HT1080 (cell line): Measurements from ENCODE around the gene CREBL2. TPM values are rescaled to one million over a fixed set of nuclear protein-coding genes. Genes with fewer than 3 reads are reported as not detected.
"Not testable (repeated sequence)": the region's sequence is repeated elsewhere in the genome, so short reads cannot be mapped to it uniquely, and the experiment has no call there.

Experiments used
- DNase-seq: peaks from one replicate; pipeline ENCODE4 v3.0.0-alpha.2; 2015; ENCODE audit warnings: low read depth
- total RNA-seq: library from RNA; depleted of rRNA; stranded (reverse); fragments of >200 nt; shearing (Covaris generic); gene quantifications from 2 replicates; pipeline ENCODE4 v1.2.3, GENCODE V29; 2014

CREBL2 gene
- total RNA-seq, 1 experiment from 2014 or later: 26.8 TPM

DNA sequence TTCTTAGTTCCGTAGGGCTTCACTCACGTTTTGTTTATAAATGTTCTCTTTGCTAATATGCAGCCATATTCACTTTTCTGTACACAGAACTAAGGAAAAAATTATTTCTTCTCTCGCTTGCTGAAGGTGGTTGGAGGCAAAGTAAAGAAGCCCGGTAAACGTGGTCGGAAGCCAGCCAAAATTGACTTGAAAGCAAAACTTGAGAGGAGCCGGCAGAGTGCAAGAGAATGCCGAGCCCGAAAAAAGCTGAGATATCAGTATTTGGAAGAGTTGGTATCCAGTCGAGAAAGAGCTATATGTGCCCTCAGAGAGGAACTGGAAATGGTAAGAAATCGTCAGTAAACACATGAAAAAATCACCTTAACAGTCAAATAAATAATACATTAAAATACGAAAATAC is 24.0 kb downstream of the CREBL2 start:
- no peak for DNase-seq

DNA sequence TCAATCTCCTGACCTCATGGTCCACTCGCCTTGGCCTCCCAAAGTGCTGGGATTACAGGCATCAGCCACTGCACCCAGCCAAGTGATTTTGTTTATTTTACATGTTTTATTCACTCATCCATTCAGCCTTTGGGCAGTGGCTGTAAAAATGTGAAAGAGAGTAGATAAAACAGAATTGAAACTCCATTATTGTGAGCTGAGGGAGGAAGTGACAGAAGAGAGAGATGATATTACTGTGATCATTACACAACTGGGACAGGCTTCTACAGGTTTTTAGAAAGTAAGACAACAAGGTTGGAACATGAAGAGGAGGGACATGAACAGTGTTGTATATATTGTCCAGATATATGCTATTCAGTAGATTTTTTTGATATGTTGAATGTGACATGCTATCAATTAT is 25.0 kb downstream of the CREBL2 start:
- DNase-seq: no peak

DNA sequence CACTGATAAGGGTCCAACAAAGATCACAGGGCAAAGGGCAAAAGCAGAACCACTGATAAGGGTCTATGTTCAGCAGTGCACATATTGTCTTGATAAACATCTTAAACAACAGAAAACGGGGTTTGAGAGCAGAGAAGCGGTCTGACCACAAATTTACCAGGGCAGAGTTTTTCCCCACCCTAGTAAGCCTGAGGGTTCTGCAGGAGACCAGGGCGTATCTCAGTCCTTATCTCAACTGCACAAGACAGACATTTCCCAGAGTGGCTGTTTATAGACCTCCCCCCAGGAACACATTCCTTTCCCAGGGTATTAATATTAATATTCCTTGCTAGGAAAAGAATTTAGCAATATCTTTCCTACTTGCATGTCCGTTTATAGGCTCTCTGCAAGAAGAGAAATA is 28.3 kb downstream of the CREBL2 start:
- not testable (repeated sequence) for DNase-seq

DNA sequence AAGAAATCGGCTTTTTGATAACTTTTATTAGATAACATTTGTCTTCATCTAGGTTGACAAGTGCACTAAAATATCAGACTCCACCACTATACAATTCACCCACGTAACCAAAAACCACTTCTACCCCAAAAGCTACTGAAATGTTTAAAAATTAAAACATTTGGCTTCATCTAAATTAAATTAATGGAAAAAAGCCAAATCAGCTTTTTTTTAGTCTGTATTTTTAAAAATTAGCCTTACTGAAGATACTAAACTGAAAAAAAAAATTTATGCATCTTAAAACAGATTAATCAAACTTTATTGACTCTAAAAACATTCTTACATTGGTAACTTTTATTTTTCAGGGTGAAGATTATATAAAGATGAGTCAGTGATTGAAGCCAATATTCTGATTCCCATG is 30.0 kb downstream of the CREBL2 start:
- DNase-seq: no peak

DNA sequence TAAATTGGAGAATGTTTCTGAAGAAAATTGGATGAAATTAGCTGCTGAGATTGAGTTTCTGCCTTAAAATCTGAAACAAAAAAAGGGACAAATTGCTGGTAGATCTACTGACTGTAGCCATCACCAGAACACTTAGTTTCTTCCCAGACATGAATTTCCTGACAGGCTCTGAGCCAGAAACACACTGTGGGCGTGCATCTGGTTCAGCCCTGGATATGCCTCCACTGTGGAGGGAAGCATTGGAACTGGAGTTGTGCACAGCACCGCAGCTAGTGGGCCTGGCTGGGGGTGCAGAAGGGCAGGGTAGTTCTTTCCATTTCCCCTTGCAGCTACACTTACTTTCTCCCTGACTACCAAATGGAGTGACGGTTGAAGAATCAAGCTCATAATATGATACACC is 31.2 kb downstream of the CREBL2 start:
- DNase-seq: no peak

DNA sequence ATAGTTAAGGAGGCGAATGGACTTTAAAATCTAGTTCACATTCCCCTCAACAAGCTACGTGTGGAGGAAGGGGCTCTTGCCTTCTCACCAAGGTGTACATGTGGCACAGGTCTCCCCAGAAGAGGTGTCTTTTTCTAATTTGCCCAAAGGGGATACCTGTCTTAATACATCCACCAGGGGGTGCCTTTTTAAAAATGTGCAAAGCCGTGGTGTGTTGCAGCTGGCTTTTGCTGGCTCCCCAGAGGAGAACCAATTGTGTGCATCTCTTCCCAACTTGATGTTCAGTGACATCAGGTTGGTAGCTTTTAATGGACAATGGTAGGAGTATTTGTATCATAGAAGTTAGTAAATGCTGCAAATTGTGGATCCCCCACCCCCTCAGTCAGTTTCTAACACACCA is 33.8 kb downstream of the CREBL2 start:
- DNase-seq: no peak

DNA sequence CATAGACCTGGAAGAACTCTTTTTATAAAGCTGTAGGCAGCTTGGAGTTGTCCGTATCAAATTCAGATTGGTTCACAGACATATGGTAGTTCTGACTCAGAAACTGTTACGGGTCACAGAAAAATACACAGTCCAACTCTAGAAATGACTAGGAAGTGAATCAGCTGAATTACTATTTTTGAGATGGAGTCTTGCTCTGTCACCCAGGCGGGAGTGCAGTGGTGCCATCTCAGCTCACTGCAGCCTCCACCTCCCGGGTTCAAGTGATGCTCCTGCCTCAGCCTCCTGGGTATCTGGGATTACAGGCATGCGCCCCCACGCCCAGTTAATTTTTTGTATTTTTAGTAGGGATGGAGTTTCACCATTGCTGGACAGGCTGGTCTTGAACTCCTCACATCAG is 34.3 kb downstream of the CREBL2 start:
- peak; percentile 80 for DNase-seq

DNA sequence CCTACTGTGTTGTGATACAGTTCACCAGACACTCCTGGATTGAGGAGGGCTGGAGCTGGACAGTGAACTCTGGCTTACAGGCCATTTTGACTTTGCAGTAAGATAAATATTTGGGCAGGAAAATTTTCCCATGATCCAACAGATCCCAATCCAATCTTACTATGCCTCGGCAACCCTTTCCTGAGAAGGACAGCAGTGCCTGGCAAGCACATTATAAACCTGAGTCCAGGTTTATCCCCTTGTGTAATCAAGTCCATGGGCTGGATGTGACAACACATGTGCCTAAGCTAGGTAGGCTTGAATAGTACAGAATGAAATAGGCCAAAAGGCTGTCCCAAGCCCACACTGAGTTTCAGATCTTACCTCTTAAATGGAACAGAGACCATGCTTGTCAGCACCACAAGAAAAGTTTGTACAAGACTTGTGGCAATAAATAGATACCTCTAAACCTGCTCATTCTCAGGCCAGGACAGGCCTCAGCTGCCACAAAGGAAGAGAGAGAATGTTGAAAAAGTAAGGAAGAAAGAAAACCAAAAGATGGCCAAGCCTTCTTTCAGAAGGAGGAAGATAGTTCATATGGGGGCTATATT is 34.9 kb downstream of the CREBL2 start:
- no peak for DNase-seq

DNA sequence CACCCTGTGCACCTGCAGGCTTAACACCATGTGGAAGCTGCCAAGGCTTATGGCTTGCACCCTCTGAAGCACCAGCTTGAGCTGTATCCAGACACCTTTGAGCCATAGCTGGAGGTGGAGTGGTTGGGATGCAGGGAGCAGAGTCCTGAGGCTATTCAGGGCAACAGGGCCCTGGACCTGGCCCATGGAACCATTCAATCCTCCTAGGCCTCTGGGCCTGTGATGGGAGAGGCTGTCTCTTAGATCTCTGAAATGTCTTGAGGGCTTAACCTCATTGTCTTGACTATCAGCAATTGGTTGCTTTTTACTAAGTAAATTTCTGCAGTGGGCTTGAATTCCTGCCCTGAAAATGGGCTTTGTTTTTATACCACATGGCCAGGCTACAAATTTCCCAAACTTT is 36.6 kb downstream of the CREBL2 start:
- DNase-seq: no peak

DNA sequence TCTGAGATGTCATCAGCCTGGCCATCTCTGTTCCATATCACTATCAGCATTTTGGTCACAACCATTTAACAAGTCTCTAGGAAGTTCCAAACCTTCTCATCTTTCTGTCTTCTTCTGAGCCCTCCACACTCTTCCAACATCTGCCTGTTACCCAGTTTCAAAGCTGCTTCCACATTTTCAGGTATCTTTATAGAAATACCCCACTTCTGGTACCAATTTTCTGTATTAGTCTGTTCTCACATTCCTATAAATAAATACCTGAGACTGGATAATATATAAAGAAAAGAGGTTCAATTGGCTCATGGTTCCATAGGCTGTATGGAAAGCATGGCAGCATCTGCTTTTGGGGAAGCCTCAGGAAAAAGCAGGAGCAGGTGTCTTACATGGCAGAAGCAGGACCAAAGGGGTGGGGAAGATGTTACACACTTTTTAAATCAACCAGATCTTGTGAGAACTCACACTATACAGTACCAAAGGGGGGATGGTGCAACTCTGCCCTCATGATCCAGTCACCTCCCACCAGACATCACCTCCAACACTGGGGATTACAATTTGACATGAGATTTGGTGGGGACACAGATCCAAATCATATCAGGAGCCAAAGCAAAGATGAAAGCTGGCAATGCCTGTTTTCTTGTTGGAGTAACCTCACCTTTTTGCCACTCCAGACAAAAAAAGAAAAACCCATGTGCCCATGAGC is 37.4 kb downstream of the CREBL2 start:
- DNase-seq: no peak

DNA sequence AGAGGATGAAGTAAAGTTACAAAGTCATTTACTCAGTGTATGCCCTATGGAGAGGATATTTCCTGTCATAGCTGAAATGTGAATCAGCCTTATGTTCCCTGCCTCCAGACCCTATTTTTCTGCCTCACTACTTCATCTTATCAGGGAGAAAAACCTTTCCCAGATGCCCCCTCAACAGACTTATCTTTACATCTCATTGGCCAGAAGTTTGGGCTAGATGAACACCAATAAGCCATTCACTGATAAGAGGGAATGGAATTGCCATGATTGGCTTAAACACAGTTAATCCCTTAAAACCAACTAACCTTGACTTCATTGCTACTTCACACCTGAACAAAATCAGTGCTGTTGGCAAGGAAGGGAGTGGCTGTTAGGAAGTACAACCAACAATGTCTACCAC is 40.1 kb downstream of the CREBL2 start:
- DNase-seq: no peak

DNA sequence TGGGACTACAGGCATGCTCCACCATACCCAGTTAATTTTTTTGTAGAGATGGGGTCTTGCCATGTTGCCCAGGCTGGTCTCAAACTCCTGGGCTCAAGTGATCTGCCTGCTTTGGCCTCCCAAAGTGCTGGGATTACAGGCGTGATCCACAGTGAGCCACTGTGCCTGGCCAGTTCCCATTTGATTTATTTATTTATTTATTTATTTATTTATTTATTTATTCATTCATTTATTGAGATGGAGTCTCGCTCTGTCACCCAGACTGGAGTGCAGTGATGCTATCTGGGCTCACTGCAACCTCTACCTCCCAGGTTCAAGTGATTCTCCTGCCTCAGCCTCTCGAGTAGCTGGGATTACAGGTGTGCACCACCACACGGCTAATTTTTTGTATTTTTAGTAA is 41.0 kb downstream of the CREBL2 start:
- not testable (repeated sequence) for DNase-seq

DNA sequence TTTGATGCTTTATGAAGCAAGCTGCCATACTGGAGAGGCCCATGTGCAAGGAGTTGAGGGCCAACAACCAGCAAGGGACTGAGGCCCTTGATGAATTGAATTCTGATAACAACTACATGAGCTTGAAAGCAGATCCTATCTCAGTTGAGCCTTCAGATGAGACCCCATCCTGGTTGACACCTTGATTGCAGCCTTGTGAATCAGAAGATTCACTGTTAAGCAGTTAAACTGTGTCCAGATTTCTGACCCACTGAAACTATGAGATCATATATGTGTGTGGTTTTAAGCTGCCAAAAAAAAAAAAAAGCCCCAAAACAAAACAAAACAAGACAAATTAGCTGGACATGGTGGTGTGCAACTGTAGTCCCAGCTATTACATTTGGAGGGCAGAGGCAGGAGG is 42.2 kb downstream of the CREBL2 start:
- no peak for DNase-seq

DNA sequence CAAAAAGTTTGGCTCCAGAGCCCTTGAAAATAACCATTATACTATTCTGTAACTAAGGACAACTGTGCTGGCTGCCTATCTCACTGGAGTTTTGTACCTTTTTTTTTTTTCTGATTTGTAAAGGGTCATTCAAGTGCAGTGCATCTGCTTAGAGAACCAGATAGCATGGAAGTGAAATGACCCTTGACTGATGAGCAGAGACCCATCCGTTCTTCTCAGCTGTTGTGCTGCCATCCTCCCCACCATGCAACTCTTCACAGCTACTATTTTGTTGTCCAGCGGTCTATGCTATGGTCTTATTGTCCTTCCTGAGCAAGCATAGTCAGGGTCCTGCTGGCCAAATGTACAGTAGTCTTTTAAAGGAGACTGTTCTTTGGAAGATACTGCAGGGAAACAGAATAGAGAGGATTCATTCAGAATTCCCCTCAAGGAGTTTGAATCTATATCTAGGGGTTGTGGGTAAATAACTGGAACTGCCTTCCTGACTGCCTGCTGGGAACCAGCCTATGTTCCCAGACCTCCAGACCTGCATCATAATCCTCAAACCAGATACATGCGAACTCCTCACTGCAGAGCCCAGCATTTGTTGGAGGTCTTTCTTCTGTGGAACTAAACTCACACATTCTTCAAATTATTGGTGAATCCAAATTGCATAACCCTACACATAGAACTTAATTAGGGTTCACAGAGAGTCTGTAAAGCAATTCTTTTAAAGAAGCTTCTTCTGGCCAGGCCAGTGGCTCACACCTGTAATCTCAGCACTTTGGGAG is 43.2 kb downstream of the CREBL2 start:
- DNase-seq: no peak

DNA sequence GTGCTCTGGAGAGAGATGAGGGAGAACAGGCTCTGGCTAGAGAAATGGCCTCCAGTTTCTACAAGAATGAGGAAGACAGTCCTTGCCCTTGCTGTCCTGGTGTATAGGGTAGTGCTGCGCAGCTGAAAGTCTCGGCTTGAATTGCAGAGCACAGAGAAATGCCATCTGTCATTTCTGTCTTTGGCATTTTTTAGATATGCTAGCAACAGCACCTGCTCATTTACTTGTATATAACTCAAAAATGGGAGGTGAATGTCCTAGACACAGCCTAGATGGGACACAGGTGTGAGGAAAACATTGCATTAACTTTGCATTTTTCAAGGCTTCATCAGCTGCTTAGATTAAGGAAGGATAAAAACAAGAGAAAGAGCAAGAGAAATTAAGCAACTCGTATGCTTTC is 48.5 kb downstream of the CREBL2 start:
- no peak for DNase-seq

DNA sequence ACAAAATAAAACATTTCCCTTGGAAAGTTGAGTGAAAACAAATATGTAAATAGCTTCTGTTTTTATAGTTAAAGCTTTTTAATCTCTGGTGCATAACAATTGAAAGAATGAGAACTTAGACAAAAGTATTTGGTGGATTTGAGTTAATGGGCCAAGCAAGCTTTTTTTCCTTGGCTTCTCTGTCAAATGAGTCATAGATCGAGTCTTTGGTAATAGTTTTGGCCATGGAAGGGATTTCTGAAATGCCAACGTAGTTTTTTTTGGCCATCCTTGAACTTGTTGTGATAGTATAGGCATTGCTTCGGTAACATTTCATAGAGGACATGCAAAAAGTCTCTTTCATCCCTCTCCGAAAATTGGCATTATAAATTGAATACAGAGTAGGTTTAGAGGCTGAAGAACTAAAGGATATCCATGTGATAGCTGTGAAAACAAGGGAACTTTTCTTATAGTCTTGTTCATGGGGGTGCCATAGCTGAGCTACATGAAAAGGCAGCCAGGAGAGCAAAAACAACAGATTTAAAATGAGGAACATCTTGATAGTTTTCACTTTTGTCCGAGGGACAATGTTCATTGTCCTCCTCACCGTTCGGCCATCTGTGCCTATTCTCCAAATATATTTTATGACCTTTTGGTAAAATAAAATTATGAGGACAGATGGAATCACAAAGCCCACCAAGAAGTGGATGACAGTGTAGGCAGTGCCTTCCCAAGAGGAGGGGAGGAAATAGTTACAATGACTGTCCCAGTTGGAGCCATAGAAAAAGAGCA is 49.6 kb downstream of the CREBL2 start:
- DNase-seq: peak; percentile 39

DNA sequence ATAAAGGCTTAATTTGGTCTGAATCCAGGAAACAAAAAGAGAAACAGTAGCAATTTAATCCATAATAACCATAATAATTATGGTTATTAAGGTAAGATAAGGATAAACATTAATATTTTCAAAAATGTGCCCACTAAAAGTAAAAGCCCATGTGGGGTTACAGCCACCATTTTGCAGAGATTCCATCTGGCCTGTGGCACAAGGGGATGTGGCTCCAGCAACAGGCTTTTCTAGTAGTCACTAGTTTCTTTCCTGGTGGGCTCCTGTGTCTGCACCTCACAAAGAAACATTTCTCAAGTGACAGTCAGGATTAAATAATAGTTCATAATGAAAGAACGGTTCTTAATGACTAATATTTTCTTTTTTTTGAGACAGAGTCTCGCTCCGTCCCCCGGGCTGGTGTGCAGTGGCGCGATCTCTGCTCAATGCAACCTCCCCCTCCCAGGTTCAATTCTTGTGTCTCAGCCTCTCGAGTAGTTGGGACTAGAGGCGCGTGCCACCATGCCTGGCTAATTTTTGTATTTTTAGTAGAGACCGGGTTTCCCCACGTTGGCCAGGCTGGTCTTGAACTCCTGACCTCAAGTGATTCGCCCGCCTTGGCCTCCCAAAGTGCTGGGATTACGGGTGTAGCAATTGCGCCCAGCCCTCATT is 52.1 kb downstream of the CREBL2 start:
- no peak for DNase-seq

DNA sequence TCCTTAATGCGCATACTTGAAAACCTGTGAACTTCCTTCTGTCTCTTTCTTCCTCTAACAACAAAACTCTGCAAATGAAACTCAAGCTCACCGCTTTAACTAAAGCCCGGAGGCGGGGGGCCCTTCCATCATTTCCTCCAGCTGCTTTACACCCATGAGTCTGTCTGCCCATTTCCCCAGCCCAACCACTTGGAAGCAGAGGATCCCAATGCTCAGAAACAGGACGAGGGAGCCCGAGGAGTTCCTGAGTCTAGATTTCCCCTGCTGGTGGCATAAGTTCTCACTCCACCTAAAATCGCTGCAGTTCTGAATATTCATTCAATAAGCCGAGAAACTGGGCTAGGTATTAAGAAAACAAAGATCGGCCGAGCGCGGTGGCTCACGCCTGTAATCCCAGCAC is 53.5 kb downstream of the CREBL2 start:
- DNase-seq: no peak

DNA sequence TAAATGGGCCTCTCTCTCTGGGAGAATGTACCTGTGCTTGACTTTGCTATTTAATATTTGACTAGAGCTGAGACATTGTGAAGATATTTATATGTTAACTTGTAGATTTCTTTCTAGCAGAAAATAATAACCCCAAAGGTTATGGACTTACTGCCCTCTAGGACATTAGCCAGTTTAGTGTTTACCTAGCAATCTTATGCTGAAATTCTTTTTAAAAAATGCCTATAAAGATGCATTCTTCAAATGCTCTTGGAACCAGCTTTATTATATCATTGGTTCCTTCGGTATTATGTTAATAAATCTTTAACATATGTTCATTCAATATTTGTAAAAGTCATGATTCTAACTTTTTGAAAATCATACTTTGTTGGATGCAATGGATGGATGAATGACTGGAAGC is 56.3 kb downstream of the CREBL2 start:
- no peak for DNase-seq

DNA sequence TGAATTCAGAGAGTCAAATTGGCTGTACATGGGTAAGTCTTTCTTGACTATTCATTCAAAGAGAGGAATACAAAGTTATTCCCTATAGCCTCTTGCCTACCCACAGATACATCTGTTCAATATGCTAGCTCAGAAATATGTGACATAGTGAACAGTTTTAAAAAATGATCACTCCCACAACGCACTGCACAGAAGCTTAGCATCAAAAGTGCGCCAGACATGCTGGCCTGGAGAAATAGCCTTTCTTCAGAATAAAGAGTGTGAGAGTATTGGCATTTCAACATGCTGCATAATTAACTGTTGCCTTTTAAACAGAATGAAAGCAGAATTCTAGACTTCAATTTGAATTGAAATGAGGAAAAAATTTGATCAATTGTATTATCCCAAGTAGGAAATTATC is 57.3 kb downstream of the CREBL2 start:
- no peak for DNase-seq

DNA sequence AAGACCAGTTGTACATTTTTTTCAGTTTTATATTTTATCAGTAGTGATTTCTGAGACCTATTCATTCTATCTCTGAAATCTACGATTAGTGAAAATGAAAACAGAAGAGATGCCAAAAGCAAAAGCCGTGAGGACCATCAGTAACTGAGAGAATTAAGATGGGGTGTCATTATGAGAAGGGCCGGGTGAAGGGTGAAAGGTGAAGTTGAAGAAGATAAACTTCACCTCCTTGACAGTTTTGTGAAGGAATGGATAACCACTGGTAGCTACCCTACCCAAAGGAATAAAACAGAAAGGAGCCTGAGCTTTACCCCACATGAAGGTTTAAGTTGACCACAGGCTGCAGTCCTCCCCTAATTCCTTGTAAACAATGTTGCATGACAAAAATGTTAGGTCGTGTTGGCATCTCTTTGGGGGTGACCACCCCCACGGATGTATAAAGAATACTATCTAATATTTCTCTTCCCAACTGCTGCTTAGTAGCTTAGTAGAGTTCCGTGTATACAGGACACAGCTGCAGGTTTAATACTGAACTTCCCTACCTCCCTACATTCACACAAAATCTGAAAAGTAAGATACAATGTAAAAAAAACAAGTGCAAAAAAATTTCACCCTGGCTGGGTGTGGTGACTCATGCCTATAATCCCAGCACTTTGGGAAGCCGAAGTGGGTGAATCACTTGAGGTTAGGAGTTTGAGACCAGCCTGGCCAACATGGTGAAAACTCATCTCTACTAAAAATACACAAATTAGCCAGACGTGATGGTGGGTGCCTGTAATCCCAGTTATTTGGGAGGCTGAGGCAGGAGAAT is 60.4 kb downstream of the CREBL2 start:
- DNase-seq: peak; percentile 86
